Measurements from ENCODE around the gene ZC2HC1B. TPM values are rescaled to one million over a fixed set of nuclear protein-coding genes. Genes with fewer than 3 reads are reported as not detected.

The ZC2HC1B gene
- total and polyA plus RNA-seq, 2 of the 8 experiments (the other 6 are each of a cell fraction or from before 2014, with no cell fraction given) = not detected

DNA sequence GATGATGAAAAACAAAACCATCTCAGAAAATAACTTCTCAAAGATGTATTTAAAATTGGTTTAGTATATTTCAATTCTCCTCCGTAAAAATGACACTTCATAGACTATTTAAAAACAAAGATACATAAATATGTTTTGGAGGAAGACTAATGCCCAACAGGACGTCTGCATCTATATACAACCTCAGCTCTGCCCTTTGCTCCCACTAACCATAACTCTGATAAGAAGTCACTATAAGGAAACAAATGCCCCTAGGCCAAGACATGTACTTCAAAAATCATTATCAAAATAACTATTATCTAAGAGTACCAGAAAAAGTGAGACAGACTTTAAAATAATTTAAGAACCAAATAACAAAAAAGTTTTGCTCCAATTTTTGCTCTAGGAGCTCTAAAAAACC, 120.4 kb downstream of the ZC2HC1B start:
- Histone ChIP-seq H3K27me3 (replicated peaks in 1 of 4; ENCODE audit: control insufficient read depth in 3 of 4, extremely low read depth in 1 of 4, insufficient read depth in 3 of 4, low read length in 3 of 4) (peaks cover 2 to 13% (median 8%) of the 10 kb centered on the region in 4 experiments; a peak in 5 of 7 replicates), H3K9me3 (ENCODE audit: insufficient read depth in 2 of 2, low read depth in 1 of 2, low read length in 1 of 2) (no peaks in the 10 kb centered on the region)
- CTCF ChIA-PET (ENCODE audit: partially characterized antibody) = interaction anchor here (0.6 to 3.0 kb wide), 2 partner anchors 27 to 43 kb away, joined by 3 to 20 read pairs; no protein-coding TSS in a partner anchor

More for the DNA sequence above, 120.4 kb downstream of the ZC2HC1B start:
- H4K91ac ChIP-seq (replicated peaks; ENCODE audit: insufficient read length, low read length) = no peak overlapping the region
- H2AFZ ChIP-seq (ENCODE audit: low read length) = no peak overlapping the region
- H3K4me2 ChIP-seq (ENCODE audit: insufficient read depth in 1 of 2, low read depth in 2 of 2, low read length in 2 of 2) = no peak overlapping the region
- H3K23me2 ChIP-seq (ENCODE audit: low read depth, low read length) = peaks cover 2% of the 10 kb centered on the region; the same call in 1 of the 2 replicates
- POLR2A ChIA-PET (ENCODE audit: partially characterized antibody) = no interaction called here
- no peak for DNase-seq (ENCODE audit: low read depth in 1 of 2, low spot score in 2 of 2)
- TF ChIP-seq SRF (IDR thresholded peaks at IDR 0.05; ENCODE audit: low read depth, low read length) = no peak
- TF ChIP-seq YY1 (IDR thresholded peaks at IDR 0.05; ENCODE audit: low read depth, low read length) = no peak
- no peak for TF ChIP-seq CHD2 (IDR thresholded peaks at IDR 0.05; ENCODE audit: low read length)
- no peak overlapping the region for H4K5ac ChIP-seq (ENCODE audit: insufficient read length, low read depth, low read length)
- H2BK5ac ChIP-seq (ENCODE audit: low read depth, low read length) = no peak overlapping the region
- no peaks in the 10 kb centered on the region for H3K79me2 ChIP-seq (ENCODE audit: control insufficient read depth in 1 of 2, insufficient read depth in 2 of 2, low read length in 2 of 2)
- no peak overlapping the region for H3K4ac ChIP-seq (replicated peaks; ENCODE audit: insufficient read length, low read depth, low read length)
- no peak overlapping the region for H3K27ac ChIP-seq (ENCODE audit: low read depth, low read length)
- no peak overlapping the region for H2BK12ac ChIP-seq (ENCODE audit: low read depth, low read length)
- H3K14ac ChIP-seq (ENCODE audit: insufficient read length) = no peak overlapping the region
- no peak overlapping the region for H3K4me3 ChIP-seq (ENCODE audit: extremely low read depth in 1 of 4, insufficient read depth in 2 of 4, low read depth in 3 of 4, low read length in 4 of 4)
- no peak overlapping the region for H3K9ac ChIP-seq (replicated peaks in 1 of 4; ENCODE audit: extremely low read depth in 1 of 4, low read depth in 3 of 4, low read length in 3 of 4)
- no peaks in the 10 kb centered on the region for H4K20me1 ChIP-seq (replicated peaks in 1 of 2; ENCODE audit: control insufficient read depth in 1 of 2, insufficient read depth in 2 of 2, low read length in 2 of 2)
- no peak overlapping the region for H2BK120ac ChIP-seq (replicated peaks; ENCODE audit: low read depth, low read length)
- no peak overlapping the region for H2AK5ac ChIP-seq (ENCODE audit: low read depth, low read length)
- no peak for FAIRE-seq
- no peak overlapping the region for H4K8ac ChIP-seq (ENCODE audit: extremely low read depth, insufficient read depth, low read length)
- H3K56ac ChIP-seq (replicated peaks; ENCODE audit: insufficient read length, low read depth, low read length) = no peak overlapping the region
- no peak overlapping the region for H2BK20ac ChIP-seq (ENCODE audit: low read length)
- no peaks in the 10 kb centered on the region for H3K4me1 ChIP-seq (replicated peaks in 1 of 4; ENCODE audit: control insufficient read depth in 3 of 4, insufficient read depth in 4 of 4, low read length in 3 of 4)
- no peak overlapping the region for H3K23ac ChIP-seq (ENCODE audit: insufficient read length)
- no peak overlapping the region for H3K18ac ChIP-seq (ENCODE audit: extremely low read depth, low read length)
- WGBS, 2 experiments (ENCODE audit: extremely low coverage in 1 of 2, insufficient coverage in 1 of 2, insufficient read length in 1 of 2, insufficient replicate concordance in 2 of 2, low coverage in 1 of 2, low lambda C conversion rate in 2 of 2, missing lambda C conversion rate in 1 of 2) = 85% methylated on average over 2 of the region's 2 CpGs; no CpG with 5 or more reads in 1 of the 2 experiments
- no peak overlapping the region for H2BK15ac ChIP-seq (ENCODE audit: low read length)
- no peaks in the 10 kb centered on the region for H3K36me3 ChIP-seq (ENCODE audit: control insufficient read depth in 2 of 4, insufficient read depth in 4 of 4, low read length in 3 of 4)
- no peaks in the 10 kb centered on the region for H3K79me1 ChIP-seq (ENCODE audit: low read depth, low read length)
